ENCODE results near the gene BCL7C. TPM values are rescaled to one million over a fixed set of nuclear protein-coding genes. Genes with fewer than 3 reads are reported as not detected.

The BCL7C gene
- total and polyA plus RNA-seq, 3 donors from 2014 or later: 40.2 to 57.4 (median 49.6) TPM

DNA sequence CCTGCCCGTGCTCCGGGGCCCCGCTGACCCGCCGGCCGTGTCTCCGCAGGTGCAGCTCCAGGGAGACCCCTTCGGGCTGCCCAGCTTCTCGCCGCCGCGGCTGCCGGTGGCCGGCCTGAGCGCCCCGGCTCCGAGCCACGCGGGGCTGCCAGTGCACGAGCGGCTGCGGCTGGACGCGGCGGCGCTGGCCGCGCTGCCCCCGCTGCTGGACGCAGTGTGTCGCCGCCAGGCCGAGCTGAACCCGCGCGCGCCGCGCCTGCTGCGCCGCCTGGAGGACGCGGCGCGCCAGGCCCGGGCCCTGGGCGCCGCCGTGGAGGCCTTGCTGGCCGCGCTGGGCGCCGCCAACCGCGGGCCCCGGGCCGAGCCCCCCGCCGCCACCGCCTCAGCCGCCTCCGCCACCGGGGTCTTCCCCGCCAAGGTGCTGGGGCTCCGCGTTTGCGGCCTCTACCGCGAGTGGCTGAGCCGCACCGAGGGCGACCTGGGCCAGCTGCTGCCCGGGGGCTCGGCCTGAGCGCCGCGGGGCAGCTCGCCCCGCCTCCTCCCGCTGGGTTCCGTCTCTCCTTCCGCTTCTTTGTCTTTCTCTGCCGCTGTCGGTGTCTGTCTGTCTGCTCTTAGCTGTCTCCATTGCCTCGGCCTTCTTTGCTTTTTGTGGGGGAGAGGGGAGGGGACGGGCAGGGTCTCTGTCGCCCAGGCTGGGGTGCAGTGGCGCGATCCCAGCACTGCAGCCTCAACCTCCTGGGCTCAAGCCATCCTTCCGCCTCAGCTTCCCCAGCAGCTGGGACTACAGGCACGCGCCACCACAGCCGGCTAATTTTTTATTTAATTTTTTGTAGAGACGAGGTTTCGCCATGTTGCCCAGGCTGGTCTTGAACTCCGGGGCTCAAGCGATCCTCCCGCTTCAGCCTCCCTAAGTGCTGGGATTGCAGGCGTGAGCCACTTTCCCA, 8.4 kb upstream of the BCL7C start:
- DNase-seq: peak; percentile 58
- peak overlapping the region; percentile 56 to 68 for H3K4me3 ChIP-seq
- intact Hi-C loops (cut with DNase I; ENCODE audit: low total_unique reads): no loop called here
- H3K27ac ChIP-seq: peak overlapping the region; percentile 79 to 93
- H3K4me1 ChIP-seq: peaks cover 18% of the 10 kb centered on the region
- H3K27me3 ChIP-seq: no peaks in the 10 kb centered on the region
- H3K9me3 ChIP-seq: no peaks in the 10 kb centered on the region
- TF ChIP-seq POLR2A (IDR thresholded peaks at IDR 0.05): no peak
- TF ChIP-seq CTCF (IDR thresholded peaks at IDR 0.05): peak in 1 of 3 experiments; percentile 76
- WGBS, 2 donors: 9 to 15% methylated on average over 20 to 77 of the region's 99 CpGs
- no peaks in the 10 kb centered on the region for H3K36me3 ChIP-seq (ENCODE audit: low read depth, missing control alignments)

DNA sequence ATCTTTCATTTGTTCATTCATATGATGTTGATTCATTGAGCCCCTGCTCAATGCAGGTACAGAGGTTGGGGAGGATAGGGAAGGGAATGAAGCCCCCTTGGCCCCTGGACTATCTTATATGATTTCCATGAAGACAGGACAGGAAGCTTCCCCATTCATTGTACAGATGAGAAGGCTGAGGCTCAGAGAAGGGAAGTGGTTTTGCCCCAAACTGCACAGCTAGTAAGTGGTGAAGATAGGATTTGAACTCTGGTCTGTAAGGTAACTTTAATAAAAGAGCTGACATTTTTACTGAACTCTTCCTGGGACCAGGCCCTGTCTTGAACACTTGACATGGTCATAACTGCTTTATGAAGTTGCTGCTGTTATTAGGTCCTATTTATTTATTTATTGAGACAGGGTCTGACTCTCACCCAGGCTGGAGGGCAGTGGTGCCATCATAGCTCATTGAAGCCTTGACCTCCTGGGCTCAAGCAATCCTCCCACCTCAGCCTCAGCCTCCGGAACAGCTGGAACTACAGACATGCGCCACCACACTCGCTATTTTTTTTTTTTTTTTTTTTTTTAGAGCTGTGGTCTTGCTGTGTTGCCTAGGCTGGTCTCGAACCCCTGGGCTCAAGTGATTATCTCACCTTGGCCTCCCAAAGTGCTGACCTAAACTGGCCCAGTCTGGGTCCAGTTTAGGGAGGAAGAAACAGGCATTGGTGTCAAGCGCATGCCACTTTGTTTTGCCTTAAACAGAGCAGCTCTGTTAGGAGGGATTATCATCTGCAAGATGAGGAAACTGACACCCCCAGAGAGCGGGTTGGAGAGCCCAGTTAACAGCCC, 7.5 kb upstream of the BCL7C start:
- TF ChIP-seq POLR2A (IDR thresholded peaks at IDR 0.05) (no peak), CTCF (IDR thresholded peaks at IDR 0.05) (no peak)
- H3K27me3 ChIP-seq: no peaks in the 10 kb centered on the region
- no peaks in the 10 kb centered on the region for H3K36me3 ChIP-seq (ENCODE audit: low read depth, missing control alignments)
- H3K4me3 ChIP-seq: peak overlapping the region; percentile 52 to 56
- WGBS, 2 donors: 10 to 13% methylated on average over 5 to 6 of the region's 6 CpGs
- DNase-seq: no peak
- H3K9me3 ChIP-seq: no peaks in the 10 kb centered on the region
- intact Hi-C loops (cut with DNase I; ENCODE audit: low total_unique reads): no loop called here
- peak overlapping the region; percentile 27 to 93 for H3K27ac ChIP-seq
- H3K4me1 ChIP-seq: peaks cover 21% of the 10 kb centered on the region

DNA sequence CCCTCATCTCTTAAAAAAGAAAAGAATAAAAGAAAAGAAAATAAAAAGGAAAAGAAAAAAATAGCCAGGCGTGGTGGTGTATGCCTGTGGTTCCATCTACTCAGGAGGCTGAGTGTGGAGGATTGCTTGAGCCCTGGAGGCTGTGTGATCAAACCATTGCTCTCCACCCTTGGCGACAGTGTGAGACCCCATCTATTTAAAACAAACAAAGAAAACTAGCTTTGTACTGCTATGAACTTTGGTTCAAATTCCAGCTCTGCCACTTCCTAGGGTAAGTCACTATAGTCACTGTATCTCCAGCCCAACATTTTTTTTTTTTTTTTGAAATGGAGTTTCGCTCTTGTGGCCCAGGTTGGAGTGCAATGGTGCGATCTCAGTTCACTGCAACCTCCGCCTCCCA, 6.7 kb upstream of the BCL7C start:
- H3K4me3 ChIP-seq: no peak overlapping the region
- no peak overlapping the region for H3K27ac ChIP-seq
- peaks cover 28% of the 10 kb centered on the region for H3K4me1 ChIP-seq
- no peaks in the 10 kb centered on the region for H3K27me3 ChIP-seq
- DNase-seq: no peak
- intact Hi-C loops (cut with DNase I; ENCODE audit: low total_unique reads): no loop called here
- no peaks in the 10 kb centered on the region for H3K36me3 ChIP-seq (ENCODE audit: low read depth, missing control alignments)
- WGBS, 2 donors: 94% methylated on average over 5 of the region's 5 CpGs
- H3K9me3 ChIP-seq: no peaks in the 10 kb centered on the region
- TF ChIP-seq POLR2A (IDR thresholded peaks at IDR 0.05) (no peak), CTCF (IDR thresholded peaks at IDR 0.05) (no peak)

- intact Hi-C loops (cut with DNase I; ENCODE audit: low total_unique reads): no loop called here
- Histone ChIP-seq H3K27ac (no peak overlapping the region), H3K27me3 (no peaks in the 10 kb centered on the region), H3K36me3 (ENCODE audit: low read depth, missing control alignments) (no peaks in the 10 kb centered on the region), H3K4me3 (no peak overlapping the region), H3K9me3 (no peaks in the 10 kb centered on the region), H3K4me1 (peaks cover 30% of the 10 kb centered on the region)
- 73 to 86% methylated on average over 2 of the region's 2 CpGs for whole genome bisulfite sequencing, 2 donors
- TF ChIP-seq CTCF (IDR thresholded peaks at IDR 0.05) (no peak), POLR2A (IDR thresholded peaks at IDR 0.05) (no peak)
- no peak for DNase-seq
Observed at GRCh38 chr16:30899794-30900193, 5.9 kb upstream of the BCL7C start.

Measured in testis (tissue), 3 donors.